ENCODE data around the gene SFMBT1.

DNA sequence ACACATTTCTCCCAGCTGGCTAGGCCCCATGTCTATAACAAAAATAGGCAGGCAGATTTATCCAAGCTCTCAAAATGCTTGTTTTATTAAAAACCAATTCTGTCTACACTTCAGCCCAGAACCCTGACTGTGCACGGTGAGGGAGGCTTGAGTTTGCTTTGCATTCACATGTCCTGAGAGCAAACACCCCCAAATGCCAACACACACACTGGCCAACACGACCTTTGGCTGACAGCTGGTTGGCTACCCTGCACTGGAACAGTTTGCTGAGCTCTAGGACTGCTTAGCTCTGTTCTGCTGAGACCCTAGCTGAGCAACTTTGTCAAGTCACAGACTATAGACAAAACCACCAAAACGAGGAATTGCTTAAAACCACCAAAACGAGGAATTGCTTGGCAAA is 152.2 kb downstream of the SFMBT1 start:
- TF ChIP-seq ZNF335 (tag by site-specific recombination; conservative IDR thresholded peaks at IDR 0.05), result no peak
- no peak for TF ChIP-seq ZNF654 (tag by site-specific recombination; IDR thresholded peaks at IDR 0.05; ENCODE audit: low read depth)
- TF ChIP-seq YY1 (tag by site-specific recombination; IDR thresholded peaks at IDR 0.05), result no peak
- TF ChIP-seq, protein P1, sequence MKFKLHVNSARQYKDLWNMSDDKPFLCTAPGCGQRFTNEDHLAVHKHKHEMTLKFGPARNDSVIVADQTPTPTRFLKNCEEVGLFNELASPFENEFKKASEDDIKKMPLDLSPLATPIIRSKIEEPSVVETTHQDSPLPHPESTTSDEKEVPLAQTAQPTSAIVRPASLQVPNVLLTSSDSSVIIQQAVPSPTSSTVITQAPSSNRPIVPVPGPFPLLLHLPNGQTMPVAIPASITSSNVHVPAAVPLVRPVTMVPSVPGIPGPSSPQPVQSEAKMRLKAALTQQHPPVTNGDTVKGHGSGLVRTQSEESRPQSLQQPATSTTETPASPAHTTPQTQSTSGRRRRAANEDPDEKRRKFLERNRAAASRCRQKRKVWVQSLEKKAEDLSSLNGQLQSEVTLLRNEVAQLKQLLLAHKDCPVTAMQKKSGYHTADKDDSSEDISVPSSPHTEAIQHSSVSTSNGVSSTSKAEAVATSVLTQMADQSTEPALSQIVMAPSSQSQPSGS (tag by site-specific recombination; IDR thresholded peaks at IDR 0.05; ENCODE audit: low read depth), result no peak
- TF ChIP-seq GLIS2 (tag by site-specific recombination; IDR thresholded peaks at IDR 0.05), result no peak
- no peak for TF ChIP-seq ZNF610 (tag by site-specific recombination; IDR thresholded peaks at IDR 0.05; ENCODE audit: borderline replicate concordance)
- TF ChIP-seq, protein P2, sequence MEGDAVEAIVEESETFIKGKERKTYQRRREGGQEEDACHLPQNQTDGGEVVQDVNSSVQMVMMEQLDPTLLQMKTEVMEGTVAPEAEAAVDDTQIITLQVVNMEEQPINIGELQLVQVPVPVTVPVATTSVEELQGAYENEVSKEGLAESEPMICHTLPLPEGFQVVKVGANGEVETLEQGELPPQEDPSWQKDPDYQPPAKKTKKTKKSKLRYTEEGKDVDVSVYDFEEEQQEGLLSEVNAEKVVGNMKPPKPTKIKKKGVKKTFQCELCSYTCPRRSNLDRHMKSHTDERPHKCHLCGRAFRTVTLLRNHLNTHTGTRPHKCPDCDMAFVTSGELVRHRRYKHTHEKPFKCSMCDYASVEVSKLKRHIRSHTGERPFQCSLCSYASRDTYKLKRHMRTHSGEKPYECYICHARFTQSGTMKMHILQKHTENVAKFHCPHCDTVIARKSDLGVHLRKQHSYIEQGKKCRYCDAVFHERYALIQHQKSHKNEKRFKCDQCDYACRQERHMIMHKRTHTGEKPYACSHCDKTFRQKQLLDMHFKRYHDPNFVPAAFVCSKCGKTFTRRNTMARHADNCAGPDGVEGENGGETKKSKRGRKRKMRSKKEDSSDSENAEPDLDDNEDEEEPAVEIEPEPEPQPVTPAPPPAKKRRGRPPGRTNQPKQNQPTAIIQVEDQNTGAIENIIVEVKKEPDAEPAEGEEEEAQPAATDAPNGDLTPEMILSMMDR (tag by site-specific recombination; IDR thresholded peaks at IDR 0.05), result no peak
- no peak for TF ChIP-seq ZNF274 (IDR thresholded peaks at IDR 0.05; ENCODE audit: low read length)
- TF ChIP-seq ZNF274 (tag by site-specific recombination; IDR thresholded peaks at IDR 0.05; ENCODE audit: borderline replicate concordance), result no peak
- TF ChIP-seq KLF1 (tag by site-specific recombination; IDR thresholded peaks at IDR 0.05), result no peak
- TF ChIP-seq, protein P3, sequence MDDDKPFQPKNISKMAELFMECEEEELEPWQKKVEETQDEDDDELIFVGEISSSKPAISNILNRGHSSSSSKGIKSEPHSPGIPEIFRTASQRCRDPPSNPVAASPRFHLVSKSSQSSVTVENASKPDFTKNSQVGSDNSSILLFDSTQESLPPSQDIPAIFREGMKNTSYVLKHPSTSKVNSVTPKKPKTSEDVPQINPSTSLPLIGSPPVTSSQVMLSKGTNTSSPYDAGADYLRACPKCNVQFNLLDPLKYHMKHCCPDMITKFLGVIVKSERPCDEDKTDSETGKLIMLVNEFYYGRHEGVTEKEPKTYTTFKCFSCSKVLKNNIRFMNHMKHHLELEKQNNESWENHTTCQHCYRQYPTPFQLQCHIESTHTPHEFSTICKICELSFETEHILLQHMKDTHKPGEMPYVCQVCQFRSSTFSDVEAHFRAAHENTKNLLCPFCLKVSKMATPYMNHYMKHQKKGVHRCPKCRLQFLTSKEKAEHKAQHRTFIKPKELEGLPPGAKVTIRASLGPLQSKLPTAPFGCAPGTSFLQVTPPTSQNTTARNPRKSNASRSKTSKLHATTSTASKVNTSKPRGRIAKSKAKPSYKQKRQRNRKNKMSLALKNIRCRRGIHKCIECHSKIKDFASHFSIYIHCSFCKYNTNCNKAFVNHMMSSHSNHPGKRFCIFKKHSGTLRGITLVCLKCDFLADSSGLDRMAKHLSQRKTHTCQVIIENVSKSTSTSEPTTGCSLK (tag by site-specific recombination; IDR thresholded peaks at IDR 0.05), result no peak
- TF ChIP-seq TRIM28 (IDR thresholded peaks at IDR 0.05; ENCODE audit: borderline replicate concordance, low read length), result no peak
- TF ChIP-seq ZNF549 (tag by site-specific recombination; IDR thresholded peaks at IDR 0.05), result no peak
- TF ChIP-seq ZNF560 (tag by site-specific recombination; IDR thresholded peaks at IDR 0.05; ENCODE audit: borderline replicate concordance), result no peak
- TF ChIP-seq, protein P4, sequence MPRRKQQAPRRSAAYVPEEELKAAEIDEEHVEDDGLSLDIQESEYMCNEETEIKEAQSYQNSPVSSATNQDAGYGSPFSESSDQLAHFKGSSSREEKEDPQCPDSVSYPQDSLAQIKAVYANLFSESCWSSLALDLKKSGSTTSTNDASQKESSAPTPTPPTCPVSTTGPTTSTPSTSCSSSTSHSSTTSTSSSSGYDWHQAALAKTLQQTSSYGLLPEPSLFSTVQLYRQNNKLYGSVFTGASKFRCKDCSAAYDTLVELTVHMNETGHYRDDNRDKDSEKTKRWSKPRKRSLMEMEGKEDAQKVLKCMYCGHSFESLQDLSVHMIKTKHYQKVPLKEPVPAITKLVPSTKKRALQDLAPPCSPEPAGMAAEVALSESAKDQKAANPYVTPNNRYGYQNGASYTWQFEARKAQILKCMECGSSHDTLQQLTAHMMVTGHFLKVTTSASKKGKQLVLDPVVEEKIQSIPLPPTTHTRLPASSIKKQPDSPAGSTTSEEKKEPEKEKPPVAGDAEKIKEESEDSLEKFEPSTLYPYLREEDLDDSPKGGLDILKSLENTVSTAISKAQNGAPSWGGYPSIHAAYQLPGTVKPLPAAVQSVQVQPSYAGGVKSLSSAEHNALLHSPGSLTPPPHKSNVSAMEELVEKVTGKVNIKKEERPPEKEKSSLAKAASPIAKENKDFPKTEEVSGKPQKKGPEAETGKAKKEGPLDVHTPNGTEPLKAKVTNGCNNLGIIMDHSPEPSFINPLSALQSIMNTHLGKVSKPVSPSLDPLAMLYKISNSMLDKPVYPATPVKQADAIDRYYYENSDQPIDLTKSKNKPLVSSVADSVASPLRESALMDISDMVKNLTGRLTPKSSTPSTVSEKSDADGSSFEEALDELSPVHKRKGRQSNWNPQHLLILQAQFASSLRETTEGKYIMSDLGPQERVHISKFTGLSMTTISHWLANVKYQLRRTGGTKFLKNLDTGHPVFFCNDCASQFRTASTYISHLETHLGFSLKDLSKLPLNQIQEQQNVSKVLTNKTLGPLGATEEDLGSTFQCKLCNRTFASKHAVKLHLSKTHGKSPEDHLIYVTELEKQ (tag by site-specific recombination; IDR thresholded peaks at IDR 0.05; ENCODE audit: borderline replicate concordance), result no peak

All from HEK293 (cell line).